Right lobe of liver (tissue), 4 donors: ENCODE measurements around the gene TNS3.

Source experiments
- POLR2A ChIP-seq: fragments of 450-650 bp; IDR thresholded peaks from one replicate; pipeline ENCODE4 v1.6.1; 2017; ENCODE audit warnings: antibody characterized with exemption, mild to moderate bottlenecking
- TF ChIP-seq, protein P1 (sequence below), 4 donors: fragments of 200-600 bp in 3 of 4; fragments of 450-650 bp in 1 of 4; IDR thresholded peaks; one replicate each; pipeline versions ENCODE4 v1.5.1 to v1.8.0; 2016 to 2022; ENCODE audit warnings: antibody characterized with exemption in 4 of 4, mild to moderate bottlenecking in 2 of 4
- donor health status: DM: no; HTN: no; CAD: no.
- donor health status: DM: no; HTN: no; CAD: no.
- donor health status: DM: no; HTN: yes; CAD: no.

DNA sequence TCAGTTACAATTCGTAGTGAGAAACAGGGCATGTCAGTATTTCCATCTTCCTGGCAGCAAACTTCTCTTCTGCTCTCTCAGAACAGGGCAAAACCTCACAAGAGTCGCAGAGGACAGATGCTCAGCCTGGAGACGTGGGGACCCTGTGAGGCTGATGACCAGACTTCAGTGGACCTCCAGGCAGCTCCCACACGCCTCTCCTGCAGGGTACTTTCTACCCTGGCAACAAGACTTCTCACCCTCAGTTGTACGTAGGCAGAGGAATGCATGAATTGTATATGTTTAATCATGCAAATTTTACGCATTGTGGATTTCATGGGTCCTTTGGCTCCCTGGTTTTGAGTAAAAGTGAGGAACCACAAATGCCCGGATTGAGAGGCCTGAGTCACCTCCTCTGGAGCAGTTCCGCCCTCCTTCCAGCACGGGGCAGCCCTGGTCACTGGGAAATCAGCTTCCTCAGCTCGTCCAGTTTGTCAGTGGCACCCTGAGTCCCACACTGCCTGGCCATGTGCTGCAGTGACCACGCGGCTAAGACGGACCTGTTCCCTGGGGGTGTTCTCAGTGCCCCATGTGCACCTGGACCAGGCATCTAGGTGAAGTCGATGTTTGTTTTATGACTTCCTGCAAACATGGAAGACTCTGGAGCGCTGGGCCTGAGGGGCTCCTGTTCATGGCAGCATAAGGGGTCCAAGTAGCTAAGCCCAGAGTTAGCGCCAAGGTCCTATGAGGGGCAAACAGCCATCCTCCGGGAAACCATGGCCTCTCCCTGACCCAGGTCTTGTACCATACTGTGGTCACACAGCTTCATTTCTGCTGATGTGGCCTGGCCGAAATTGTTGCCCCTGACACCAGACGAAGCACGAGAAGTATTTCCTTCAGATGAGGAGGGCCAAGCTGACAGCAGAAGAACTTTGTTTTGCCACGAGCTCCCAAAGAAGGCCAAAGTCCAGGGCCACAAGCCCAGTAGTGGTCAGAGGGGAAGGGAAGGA, 165.1 kb downstream of the TNS3 start:
- TF ChIP-seq, protein P1, sequence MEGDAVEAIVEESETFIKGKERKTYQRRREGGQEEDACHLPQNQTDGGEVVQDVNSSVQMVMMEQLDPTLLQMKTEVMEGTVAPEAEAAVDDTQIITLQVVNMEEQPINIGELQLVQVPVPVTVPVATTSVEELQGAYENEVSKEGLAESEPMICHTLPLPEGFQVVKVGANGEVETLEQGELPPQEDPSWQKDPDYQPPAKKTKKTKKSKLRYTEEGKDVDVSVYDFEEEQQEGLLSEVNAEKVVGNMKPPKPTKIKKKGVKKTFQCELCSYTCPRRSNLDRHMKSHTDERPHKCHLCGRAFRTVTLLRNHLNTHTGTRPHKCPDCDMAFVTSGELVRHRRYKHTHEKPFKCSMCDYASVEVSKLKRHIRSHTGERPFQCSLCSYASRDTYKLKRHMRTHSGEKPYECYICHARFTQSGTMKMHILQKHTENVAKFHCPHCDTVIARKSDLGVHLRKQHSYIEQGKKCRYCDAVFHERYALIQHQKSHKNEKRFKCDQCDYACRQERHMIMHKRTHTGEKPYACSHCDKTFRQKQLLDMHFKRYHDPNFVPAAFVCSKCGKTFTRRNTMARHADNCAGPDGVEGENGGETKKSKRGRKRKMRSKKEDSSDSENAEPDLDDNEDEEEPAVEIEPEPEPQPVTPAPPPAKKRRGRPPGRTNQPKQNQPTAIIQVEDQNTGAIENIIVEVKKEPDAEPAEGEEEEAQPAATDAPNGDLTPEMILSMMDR (IDR thresholded peaks at IDR 0.05): no peak
- TF ChIP-seq POLR2A: no peak
